Upper lobe of left lung (tissue), 4 donors: ENCODE measurements around the gene IDS.

Source experiments
- POLR2A ChIP-seq, 4 donors: fragments of 450-650 bp; IDR thresholded peaks; one replicate each; pipeline ENCODE4 v1.5.1; 2016 to 2017; ENCODE audit warnings: antibody characterized with exemption in 4 of 4, mild to moderate bottlenecking in 2 of 4
- TF ChIP-seq, protein P1 (sequence below), 6 experiments: fragments of 450-650 bp in 4 of 6; fragments of 200-600 bp in 2 of 6; sonication (generic) in 2 of 6; IDR thresholded peaks; one replicate each; pipeline ENCODE4 v1.5.1; 2016 to 2019; ENCODE audit warnings: antibody characterized with exemption in 6 of 6

DNA sequence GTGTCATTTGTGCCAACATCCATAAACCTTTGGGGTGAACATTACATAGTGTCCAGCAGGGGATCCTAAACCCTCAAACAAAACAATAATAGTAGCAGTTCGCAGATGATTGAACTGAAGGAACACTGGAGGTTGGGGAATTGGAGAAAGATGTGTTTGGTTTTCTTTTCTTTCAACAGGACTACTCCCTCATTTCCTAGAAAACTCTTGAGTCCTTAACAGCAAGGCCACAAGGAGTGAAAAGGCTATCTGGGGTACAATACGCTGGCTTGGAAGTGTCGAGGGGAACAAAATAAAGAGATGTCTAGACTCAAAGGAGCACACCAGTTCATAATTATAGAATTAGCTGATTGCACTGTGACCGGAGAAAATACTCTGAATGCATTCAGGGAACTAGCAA lies 72.1 kb downstream of the IDS start:
- TF ChIP-seq, protein P1, sequence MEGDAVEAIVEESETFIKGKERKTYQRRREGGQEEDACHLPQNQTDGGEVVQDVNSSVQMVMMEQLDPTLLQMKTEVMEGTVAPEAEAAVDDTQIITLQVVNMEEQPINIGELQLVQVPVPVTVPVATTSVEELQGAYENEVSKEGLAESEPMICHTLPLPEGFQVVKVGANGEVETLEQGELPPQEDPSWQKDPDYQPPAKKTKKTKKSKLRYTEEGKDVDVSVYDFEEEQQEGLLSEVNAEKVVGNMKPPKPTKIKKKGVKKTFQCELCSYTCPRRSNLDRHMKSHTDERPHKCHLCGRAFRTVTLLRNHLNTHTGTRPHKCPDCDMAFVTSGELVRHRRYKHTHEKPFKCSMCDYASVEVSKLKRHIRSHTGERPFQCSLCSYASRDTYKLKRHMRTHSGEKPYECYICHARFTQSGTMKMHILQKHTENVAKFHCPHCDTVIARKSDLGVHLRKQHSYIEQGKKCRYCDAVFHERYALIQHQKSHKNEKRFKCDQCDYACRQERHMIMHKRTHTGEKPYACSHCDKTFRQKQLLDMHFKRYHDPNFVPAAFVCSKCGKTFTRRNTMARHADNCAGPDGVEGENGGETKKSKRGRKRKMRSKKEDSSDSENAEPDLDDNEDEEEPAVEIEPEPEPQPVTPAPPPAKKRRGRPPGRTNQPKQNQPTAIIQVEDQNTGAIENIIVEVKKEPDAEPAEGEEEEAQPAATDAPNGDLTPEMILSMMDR (IDR thresholded peaks at IDR 0.05), result no peak
- no peak for TF ChIP-seq POLR2A (IDR thresholded peaks at IDR 0.05)
